ENCODE results near the gene ZNF594. TPM values are rescaled to one million over a fixed set of nuclear protein-coding genes. Genes with fewer than 3 reads are reported as not detected.
"Not testable (repeated sequence)": the region's sequence is repeated elsewhere in the genome, so short reads cannot be mapped to it uniquely, and the experiment has no call there.

The ZNF594 gene
- total RNA-seq, 1 experiment from 2014 or later: 1.7 TPM

DNA sequence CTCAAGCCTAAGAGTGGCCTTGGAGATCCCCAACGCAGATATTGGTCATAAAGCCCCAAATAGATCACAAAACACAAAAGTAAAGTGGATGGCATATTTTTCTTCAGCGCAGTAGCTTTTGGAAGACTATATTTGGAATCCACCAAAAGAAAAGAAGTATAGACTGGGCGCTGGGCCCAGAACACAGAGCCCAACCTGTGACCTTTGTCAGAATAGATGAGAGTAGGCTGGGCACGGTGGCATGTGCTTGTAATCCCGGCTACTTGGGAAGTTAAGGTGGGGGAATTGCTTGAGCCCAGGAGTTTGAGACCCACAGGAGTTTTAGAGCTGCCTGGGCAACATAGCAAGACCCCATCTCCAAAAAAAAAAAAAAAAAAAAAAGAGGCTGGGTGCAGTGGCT is 28.4 kb upstream of the ZNF594 start:
- ChIA-PET CTCF (no interaction called here), POLR2A (ENCODE audit: unreplicated experiment) (no interaction called here)
- no peak overlapping the region for H3K4me3 ChIP-seq (ENCODE audit: low read length)
- no peaks in the 10 kb centered on the region for H3K9me3 ChIP-seq (ENCODE audit: low read length)
- no peaks in the 10 kb centered on the region for H3K27me3 ChIP-seq (ENCODE audit: low read length)
- no peaks in the 10 kb centered on the region for H3K4me1 ChIP-seq (ENCODE audit: insufficient read depth, low read length)
- no peak overlapping the region for H3K4me2 ChIP-seq (ENCODE audit: low read length)
- H3K9me2 ChIP-seq (replicated peaks; ENCODE audit: low read length): no peaks in the 10 kb centered on the region
- H3K9ac ChIP-seq (ENCODE audit: low read length): no peak overlapping the region
- no peaks in the 10 kb centered on the region for H3K36me3 ChIP-seq (ENCODE audit: low read depth, low read length)
- no peak overlapping the region for H2AFZ ChIP-seq (ENCODE audit: low read length)
- ATAC-seq: no peak
- TF ChIP-seq, protein P1, sequence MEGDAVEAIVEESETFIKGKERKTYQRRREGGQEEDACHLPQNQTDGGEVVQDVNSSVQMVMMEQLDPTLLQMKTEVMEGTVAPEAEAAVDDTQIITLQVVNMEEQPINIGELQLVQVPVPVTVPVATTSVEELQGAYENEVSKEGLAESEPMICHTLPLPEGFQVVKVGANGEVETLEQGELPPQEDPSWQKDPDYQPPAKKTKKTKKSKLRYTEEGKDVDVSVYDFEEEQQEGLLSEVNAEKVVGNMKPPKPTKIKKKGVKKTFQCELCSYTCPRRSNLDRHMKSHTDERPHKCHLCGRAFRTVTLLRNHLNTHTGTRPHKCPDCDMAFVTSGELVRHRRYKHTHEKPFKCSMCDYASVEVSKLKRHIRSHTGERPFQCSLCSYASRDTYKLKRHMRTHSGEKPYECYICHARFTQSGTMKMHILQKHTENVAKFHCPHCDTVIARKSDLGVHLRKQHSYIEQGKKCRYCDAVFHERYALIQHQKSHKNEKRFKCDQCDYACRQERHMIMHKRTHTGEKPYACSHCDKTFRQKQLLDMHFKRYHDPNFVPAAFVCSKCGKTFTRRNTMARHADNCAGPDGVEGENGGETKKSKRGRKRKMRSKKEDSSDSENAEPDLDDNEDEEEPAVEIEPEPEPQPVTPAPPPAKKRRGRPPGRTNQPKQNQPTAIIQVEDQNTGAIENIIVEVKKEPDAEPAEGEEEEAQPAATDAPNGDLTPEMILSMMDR (conservative IDR thresholded peaks at IDR 0.05; ENCODE audit: low read depth, low read length): no peak
- TF ChIP-seq EZH2phosphoT487 (IDR thresholded peaks at IDR 0.05; ENCODE audit: borderline replicate concordance, low read length): no peak
- no peak for TF ChIP-seq EZH2 (IDR thresholded peaks at IDR 0.05; ENCODE audit: low read length, unreplicated experiment)
- DNase-seq: no peak
- H3F3A ChIP-seq (ENCODE audit: low read length, unreplicated experiment): no peaks in the 10 kb centered on the region
- intact Hi-C loops (cut with micrococcal nuclease): no loop called here
- H3K27ac ChIP-seq (ENCODE audit: low read length): no peak overlapping the region
- H4K20me1 ChIP-seq (ENCODE audit: low read length): no peaks in the 10 kb centered on the region
- no TSS peak for BruUV-seq (replicated peaks)
- no peaks in the 10 kb centered on the region for H3K79me2 ChIP-seq (ENCODE audit: low read length)

DNA sequence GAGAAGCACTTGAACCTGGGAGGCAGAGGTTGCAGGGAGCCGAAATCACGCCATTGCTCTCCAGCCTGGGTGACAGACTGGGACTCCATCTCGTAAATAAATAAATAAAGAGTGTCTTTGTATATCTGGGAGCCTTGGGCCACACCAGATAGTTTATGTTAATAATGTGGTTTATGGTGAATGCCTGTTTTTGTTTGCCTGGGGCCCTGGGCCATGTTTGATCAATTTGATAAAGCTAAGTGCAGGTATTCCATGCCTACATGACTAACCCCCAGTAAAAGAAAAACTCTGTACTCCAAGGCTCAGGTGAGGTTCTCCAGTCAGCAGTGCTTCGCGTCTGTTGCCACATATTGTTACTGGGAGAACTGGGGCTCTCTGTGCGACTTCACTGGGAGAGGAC is 27.9 kb upstream of the ZNF594 start:
- Histone ChIP-seq H3K36me3 (ENCODE audit: low read depth, low read length) (no peaks in the 10 kb centered on the region), H3K79me2 (ENCODE audit: low read length) (no peaks in the 10 kb centered on the region), H3K9me3 (ENCODE audit: low read length) (no peaks in the 10 kb centered on the region), H3K4me2 (ENCODE audit: low read length) (no peak overlapping the region), H3F3A (ENCODE audit: low read length, unreplicated experiment) (no peaks in the 10 kb centered on the region), H3K9ac (ENCODE audit: low read length) (no peak overlapping the region), H3K4me1 (ENCODE audit: insufficient read depth, low read length) (no peaks in the 10 kb centered on the region), H4K20me1 (ENCODE audit: low read length) (no peaks in the 10 kb centered on the region), H3K27ac (ENCODE audit: low read length) (no peak overlapping the region), H3K9me2 (replicated peaks; ENCODE audit: low read length) (no peaks in the 10 kb centered on the region), H3K4me3 (ENCODE audit: low read length) (no peak overlapping the region), H3K27me3 (ENCODE audit: low read length) (no peaks in the 10 kb centered on the region), H2AFZ (ENCODE audit: low read length) (no peak overlapping the region)
- CTCF ChIA-PET: no interaction called here
- BruUV-seq (replicated peaks): no TSS peak
- intact Hi-C loops (cut with micrococcal nuclease): no loop called here
- DNase-seq (no peak), ATAC-seq (no peak)
- POLR2A ChIA-PET (ENCODE audit: unreplicated experiment): no interaction called here
- TF ChIP-seq EZH2 (IDR thresholded peaks at IDR 0.05; ENCODE audit: low read length, unreplicated experiment) (no peak), EZH2phosphoT487 (IDR thresholded peaks at IDR 0.05; ENCODE audit: borderline replicate concordance, low read length) (no peak)
- TF ChIP-seq, protein P1 (conservative IDR thresholded peaks at IDR 0.05; ENCODE audit: low read depth, low read length): no peak

DNA sequence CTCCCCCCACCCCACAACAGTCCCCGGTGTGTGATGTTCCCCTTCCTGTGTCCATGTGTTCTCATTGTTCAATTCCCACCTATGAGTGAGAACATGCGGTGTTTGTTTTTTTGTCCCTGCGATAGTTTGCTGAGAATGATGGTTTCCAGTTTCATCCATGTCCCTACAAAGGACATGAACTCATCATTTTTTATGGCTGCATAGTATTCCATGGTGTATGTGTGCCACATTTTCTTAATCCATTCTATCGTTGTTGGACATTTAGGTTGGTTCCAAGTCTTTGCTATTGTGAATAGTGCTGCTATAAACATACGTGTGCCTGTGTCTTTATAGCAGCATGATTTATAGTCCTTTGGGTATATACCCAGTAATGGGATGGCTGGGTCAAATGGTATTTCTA is 25.9 kb upstream of the ZNF594 start:
- H3K27me3 ChIP-seq (ENCODE audit: low read length); H3K4me3 ChIP-seq (ENCODE audit: low read length); H3K79me2 ChIP-seq (ENCODE audit: low read length); H2AFZ ChIP-seq (ENCODE audit: low read length); ATAC-seq; DNase-seq; H3K27ac ChIP-seq (ENCODE audit: low read length); POLR2A ChIA-PET (ENCODE audit: unreplicated experiment); H3K36me3 ChIP-seq (ENCODE audit: low read depth, low read length); CTCF ChIA-PET; intact Hi-C loops (cut with micrococcal nuclease); H3K9ac ChIP-seq (ENCODE audit: low read length); BruUV-seq (replicated peaks); H3K4me2 ChIP-seq (ENCODE audit: low read length); H4K20me1 ChIP-seq (ENCODE audit: low read length); H3F3A ChIP-seq (ENCODE audit: low read length, unreplicated experiment); H3K9me2 ChIP-seq (replicated peaks; ENCODE audit: low read length); H3K9me3 ChIP-seq (ENCODE audit: low read length); H3K4me1 ChIP-seq (ENCODE audit: insufficient read depth, low read length): not testable (repeated sequence)
